ENCODE measurements around the gene THBS3. TPM values are rescaled to one million over a fixed set of nuclear protein-coding genes. Genes with fewer than 3 reads are reported as not detected.
A peak's percentile ranks its signal among the peaks of the same experiment; 100 is the strongest.

The THBS3 gene
- total and polyA plus RNA-seq, 9 of the 15 experiments (the other 6 are each of a cell fraction or from before 2014, with no cell fraction given): 0.59 to 8.3 (median 3.2) TPM

DNA sequence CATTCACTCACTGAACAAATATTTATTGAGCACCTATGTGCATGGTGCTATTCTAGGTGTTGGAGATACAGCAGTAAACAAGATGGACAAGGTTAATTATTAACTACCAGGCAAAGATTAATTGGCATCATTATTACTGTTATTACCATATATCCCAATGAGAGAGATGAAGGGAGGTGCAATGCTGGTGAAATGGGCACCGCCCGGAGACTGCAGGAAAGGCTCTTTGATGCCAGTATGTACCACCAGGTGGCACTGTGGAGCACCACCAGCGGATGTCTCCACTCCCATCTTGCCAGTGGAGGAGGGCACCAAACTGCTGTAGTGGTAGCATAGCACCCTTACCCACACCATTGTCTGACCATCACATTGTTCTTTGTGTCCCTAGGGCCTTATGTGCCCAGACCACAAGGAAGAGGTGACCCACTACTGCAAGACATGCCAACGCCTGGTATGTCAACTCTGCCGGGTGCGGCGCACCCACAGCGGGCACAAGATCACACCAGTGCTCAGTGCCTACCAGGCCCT, 31.1 kb downstream of the THBS3 start (continued):
- TF ChIP-seq, protein P1, sequence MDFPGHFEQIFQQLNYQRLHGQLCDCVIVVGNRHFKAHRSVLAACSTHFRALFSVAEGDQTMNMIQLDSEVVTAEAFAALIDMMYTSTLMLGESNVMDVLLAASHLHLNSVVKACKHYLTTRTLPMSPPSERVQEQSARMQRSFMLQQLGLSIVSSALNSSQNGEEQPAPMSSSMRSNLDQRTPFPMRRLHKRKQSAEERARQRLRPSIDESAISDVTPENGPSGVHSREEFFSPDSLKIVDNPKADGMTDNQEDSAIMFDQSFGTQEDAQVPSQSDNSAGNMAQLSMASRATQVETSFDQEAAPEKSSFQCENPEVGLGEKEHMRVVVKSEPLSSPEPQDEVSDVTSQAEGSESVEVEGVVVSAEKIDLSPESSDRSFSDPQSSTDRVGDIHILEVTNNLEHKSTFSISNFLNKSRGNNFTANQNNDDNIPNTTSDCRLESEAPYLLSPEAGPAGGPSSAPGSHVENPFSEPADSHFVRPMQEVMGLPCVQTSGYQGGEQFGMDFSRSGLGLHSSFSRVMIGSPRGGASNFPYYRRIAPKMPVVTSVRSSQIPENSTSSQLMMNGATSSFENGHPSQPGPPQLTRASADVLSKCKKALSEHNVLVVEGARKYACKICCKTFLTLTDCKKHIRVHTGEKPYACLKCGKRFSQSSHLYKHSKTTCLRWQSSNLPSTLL (IDR thresholded peaks at IDR 0.05): no peak
- 0 out of 2 replicates have a peak, but pooled peaks have one; percentile 30 for TF ChIP-seq RB1 (IDR thresholded peaks at IDR 0.05; ENCODE audit: low read depth)
- TF ChIP-seq TGIF2 (CRISPR knock-in tag; IDR thresholded peaks at IDR 0.05): no peak
- no peak for TF ChIP-seq TAL1 (IDR thresholded peaks at IDR 0.05)
- TF ChIP-seq, protein P2, sequence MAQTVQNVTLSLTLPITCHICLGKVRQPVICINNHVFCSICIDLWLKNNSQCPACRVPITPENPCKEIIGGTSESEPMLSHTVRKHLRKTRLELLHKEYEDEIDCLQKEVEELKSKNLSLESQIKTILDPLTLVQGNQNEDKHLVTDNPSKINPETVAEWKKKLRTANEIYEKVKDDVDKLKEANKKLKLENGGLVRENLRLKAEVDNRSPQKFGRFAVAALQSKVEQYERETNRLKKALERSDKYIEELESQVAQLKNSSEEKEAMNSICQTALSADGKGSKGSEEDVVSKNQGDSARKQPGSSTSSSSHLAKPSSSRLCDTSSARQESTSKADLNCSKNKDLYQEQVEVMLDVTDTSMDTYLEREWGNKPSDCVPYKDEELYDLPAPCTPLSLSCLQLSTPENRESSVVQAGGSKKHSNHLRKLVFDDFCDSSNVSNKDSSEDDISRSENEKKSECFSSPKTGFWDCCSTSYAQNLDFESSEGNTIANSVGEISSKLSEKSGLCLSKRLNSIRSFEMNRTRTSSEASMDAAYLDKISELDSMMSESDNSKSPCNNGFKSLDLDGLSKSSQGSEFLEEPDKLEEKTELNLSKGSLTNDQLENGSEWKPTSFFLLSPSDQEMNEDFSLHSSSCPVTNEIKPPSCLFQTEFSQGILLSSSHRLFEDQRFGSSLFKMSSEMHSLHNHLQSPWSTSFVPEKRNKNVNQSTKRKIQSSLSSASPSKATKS (CRISPR knock-in tag; IDR thresholded peaks at IDR 0.05): no peak
- TF ChIP-seq ZNF695 (CRISPR knock-in tag; IDR thresholded peaks at IDR 0.05): no peak
- TF ChIP-seq U2AF1 (optimal IDR thresholded peaks at IDR 0.05; ENCODE audit: low read depth, low read length): no peak
- TF ChIP-seq TEAD4 (IDR thresholded peaks at IDR 0.05; ENCODE audit: low read length): no peak
- TF ChIP-seq TEAD4 (CRISPR knock-in tag; IDR thresholded peaks at IDR 0.05; ENCODE audit: borderline replicate concordance): no peak
- TF ChIP-seq YBX1 (IDR thresholded peaks at IDR 0.05): no peak
- no peak for TF ChIP-seq ELF1 (tag; IDR thresholded peaks at IDR 0.05)
- no peak for TF ChIP-seq ERF (CRISPR knock-in tag; IDR thresholded peaks at IDR 0.05)
- TF ChIP-seq ZNF239 (CRISPR knock-in tag; IDR thresholded peaks at IDR 0.05): no peak
- TF ChIP-seq, protein P3, sequence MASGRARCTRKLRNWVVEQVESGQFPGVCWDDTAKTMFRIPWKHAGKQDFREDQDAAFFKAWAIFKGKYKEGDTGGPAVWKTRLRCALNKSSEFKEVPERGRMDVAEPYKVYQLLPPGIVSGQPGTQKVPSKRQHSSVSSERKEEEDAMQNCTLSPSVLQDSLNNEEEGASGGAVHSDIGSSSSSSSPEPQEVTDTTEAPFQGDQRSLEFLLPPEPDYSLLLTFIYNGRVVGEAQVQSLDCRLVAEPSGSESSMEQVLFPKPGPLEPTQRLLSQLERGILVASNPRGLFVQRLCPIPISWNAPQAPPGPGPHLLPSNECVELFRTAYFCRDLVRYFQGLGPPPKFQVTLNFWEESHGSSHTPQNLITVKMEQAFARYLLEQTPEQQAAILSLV (tag; IDR thresholded peaks at IDR 0.05): no peak
- no peak for TF ChIP-seq TSC22D4 (tag; IDR thresholded peaks at IDR 0.05)
- TF ChIP-seq CBX8 (IDR thresholded peaks at IDR 0.05; ENCODE audit: borderline replicate concordance, extremely low read depth, low read depth, low read length, poor library complexity, severe bottlenecking): no peak
- TF ChIP-seq MTA1 (IDR thresholded peaks at IDR 0.05; ENCODE audit: borderline replicate concordance): no peak
- TF ChIP-seq CREB1 (IDR thresholded peaks at IDR 0.05): no peak
- no peak for TF ChIP-seq CREB1 (CRISPR knock-in tag; IDR thresholded peaks at IDR 0.05)
- TF ChIP-seq ETV1 (tag; conservative IDR thresholded peaks at IDR 0.05; ENCODE audit: low read depth): peak; percentile 48; the same call in 1 of the 2 replicates
- TF ChIP-seq MCM3 (IDR thresholded peaks at IDR 0.05): no peak
- no peak for TF ChIP-seq POLR2G (IDR thresholded peaks at IDR 0.05; ENCODE audit: low read depth, low read length)
- TF ChIP-seq BRCA1 (IDR thresholded peaks at IDR 0.05): no peak
- no peak for TF ChIP-seq BRCA1 (CRISPR knock-in tag; IDR thresholded peaks at IDR 0.05)
